HepG2 (cell line): ENCODE measurements around the gene RELL1. TPM values are rescaled to one million over a fixed set of nuclear protein-coding genes. Genes with fewer than 3 reads are reported as not detected.

ENCODE experiments used
- ATAC-seq: fragments of 200-7000 bp; cut with Tn5 transposase; 3 replicates; pipeline ENCODE4 v1.9.1; 2020; ENCODE audit warnings: mild to moderate bottlenecking, moderate library complexity
- BruUV-seq: library from RNA; stranded (reverse); fragments of 400-500 nt; replicated peaks from 2 replicates; lab custom pipeline; 2021; lab: Mats Ljungman, UMichigan
- CTCF ChIA-PET: fragments of 300-600 bp; formaldehyde crosslinking; extraction: SDS; loops from one replicate; lab custom pipeline; 2021; ENCODE audit warnings: low total read pairs, inconsistent platforms, low intra/inter-chr PET ratio; lab: Yijun Ruan, JAX
- POLR2A ChIA-PET: fragments of 350-600 bp; sonication (Branson Sonifier 250); formaldehyde crosslinking; loops from one replicate; lab custom pipeline; 2020; ENCODE audit warnings: antibody characterized with exemption, inconsistent platforms; lab: Yijun Ruan, JAX
- DNase-seq: peaks from one replicate; pipeline ENCODE4 v3.0.0-alpha.2; 2015; ENCODE audit warnings: low spot score
- FAIRE-seq: peaks from 3 replicates; lab custom pipeline; 2011; peaks lifted over from hg19 to GRCh38; lab: Jason Lieb, UNC
- H2AFZ ChIP-seq: one replicate; pipeline ENCODE4 v1.6.1; 2011; ENCODE audit warnings: low read length, inconsistent platforms
- H3K27ac ChIP-seq: fragments of 300-600 bp; 3 replicates; pipeline ENCODE4 v1.8.0; 2011; ENCODE audit warnings: mixed run types, mild to moderate bottlenecking, mixed read lengths, low read length, inconsistent platforms; ENCODE audit not compliant: insufficient read depth; ENCODE audit errors: extremely low read length
- H3K27me3 ChIP-seq, 2 experiments: fragments of 200-600 bp in 1 of 2; 2 replicates in 1 of 2; 3 replicates in 1 of 2; pipeline versions ENCODE4 v1.6.0 to v1.8.0; 2011; ENCODE audit warnings: low read length in 2 of 2, mild to moderate bottlenecking in 2 of 2, moderate library complexity in 2 of 2, inconsistent platforms in 1 of 2; ENCODE audit not compliant: insufficient read depth in 2 of 2, control insufficient read depth in 1 of 2
- H3K36me3 ChIP-seq, 2 experiments: fragments of 200-600 bp in 1 of 2; replicated peaks in 1 of 2; 2 replicates in 1 of 2; 3 replicates in 1 of 2; pipeline versions ENCODE4 v1.5.1 to v1.8.0; 2011; ENCODE audit warnings: low read length in 2 of 2, inconsistent platforms in 1 of 2; ENCODE audit not compliant: insufficient read depth in 2 of 2, control insufficient read depth in 1 of 2
- H3K4me1 ChIP-seq: 2 replicates; pipeline ENCODE4 v1.5.1; 2012; ENCODE audit warnings: low read length, inconsistent platforms; ENCODE audit not compliant: insufficient read depth
- H3K4me2 ChIP-seq: 2 replicates; pipeline ENCODE4 v1.6.0; 2011; ENCODE audit warnings: low read depth, low read length, inconsistent platforms
- H3K4me3 ChIP-seq, 3 experiments: fragments of 200-600 bp in 1 of 3; sonication (generic), shearing (Covaris generic) in 1 of 3; replicated peaks in 1 of 3; 2 replicates each; pipeline ENCODE4 v1.5.1; 2011 to 2016; ENCODE audit warnings: low read length in 3 of 3, inconsistent platforms in 2 of 3, low read depth in 2 of 3, mild to moderate bottlenecking in 2 of 3, control low read depth in 1 of 3, mixed read lengths in 1 of 3; ENCODE audit not compliant: insufficient read depth in 1 of 3
- H3K79me2 ChIP-seq: one replicate; pipeline ENCODE4 v1.6.1; 2011; ENCODE audit warnings: low read length, inconsistent platforms; ENCODE audit not compliant: insufficient read depth
- H3K9ac ChIP-seq: 2 replicates; pipeline ENCODE4 v1.6.0; 2011; ENCODE audit warnings: mild to moderate bottlenecking, low read depth, low read length, inconsistent platforms; ENCODE audit not compliant: insufficient read depth
- H3K9me3 ChIP-seq: 2 replicates; pipeline ENCODE4 v1.5.1; 2012; ENCODE audit warnings: mild to moderate bottlenecking, low read length
- H4K20me1 ChIP-seq: 2 replicates; pipeline ENCODE4 v1.6.0; 2011; ENCODE audit warnings: inconsistent platforms, mild to moderate bottlenecking, low read length, moderate library complexity; ENCODE audit not compliant: insufficient read depth
- HCFC1 ChIP-seq: fragments of 150-350 bp; IDR thresholded peaks from 2 replicates; pipeline ENCODE4 v1.6.1; 2014; ENCODE audit warnings: low read depth, low read length
- PRMT3 ChIP-seq: sonication (generic); formaldehyde crosslinking; IDR thresholded peaks from 2 replicates; pipeline ENCODE4 v1.8.1; 2022; ENCODE audit warnings: low read depth, mild to moderate bottlenecking, moderate library complexity, missing genetic modification reagents, borderline replicate concordance
- RNF219 ChIP-seq: sonication (generic); formaldehyde crosslinking; IDR thresholded peaks from 2 replicates; pipeline ENCODE4 v1.5.0; 2020; ENCODE audit warnings: mild to moderate bottlenecking, missing genetic modification reagents
- SP140L ChIP-seq: sonication (generic); formaldehyde crosslinking; IDR thresholded peaks from 2 replicates; pipeline ENCODE4 v1.4.0; 2020; ENCODE audit warnings: missing genetic modification reagents, borderline replicate concordance
- TFE3 ChIP-seq: IDR thresholded peaks from 2 replicates; pipeline ENCODE4 v1.6.1; 2016
- ZFP36 ChIP-seq: fragments of 150-350 bp; IDR thresholded peaks from 2 replicates; pipeline ENCODE4 v1.6.1; 2018; ENCODE audit warnings: borderline replicate concordance, low read length, low read depth; ENCODE audit not compliant: partially characterized antibody
- ZNF276 ChIP-seq: sonication (generic); formaldehyde crosslinking; IDR thresholded peaks from 2 replicates; pipeline ENCODE4 v1.4.0; 2020; ENCODE audit warnings: mild to moderate bottlenecking, low read depth, missing genetic modification reagents
- ZNF281 ChIP-seq: sonication (generic); formaldehyde crosslinking; IDR thresholded peaks from 2 replicates; pipeline ENCODE4 v1.4.0; 2020; ENCODE audit warnings: missing genetic modification reagents, borderline replicate concordance
- ZNF574 ChIP-seq: sonication (generic); formaldehyde crosslinking; IDR thresholded peaks from 2 replicates; pipeline ENCODE4 v1.4.0; 2020; ENCODE audit warnings: missing genetic modification reagents
- ZNF720 ChIP-seq: sonication (generic); formaldehyde crosslinking; IDR thresholded peaks from 2 replicates; pipeline ENCODE4 v1.4.0; 2020; ENCODE audit warnings: missing genetic modification reagents
- WGBS: methylation state at CpG from one replicate; pipeline ENCODE4 v1.1.6; 2017; ENCODE audit warnings: low lambda C conversion rate; 5-methylcytosine and 5-hydroxymethylcytosine counted together
- in situ Hi-C: cut with HindIII; loops from 2 replicates; pipeline ENCODE4 v1.10.0; 2017; ENCODE audit warnings: low pct_unique_long_range_greater_than_20kb; ENCODE audit not compliant: extremely low pct_ligation_motif_present
- intact Hi-C: fragments of 100-400 bp; cut with micrococcal nuclease; formaldehyde crosslinking; loops from one replicate; pipeline ENCODE4 v1.10.0; 2022; ENCODE audit not compliant: unreplicated experiment
- polyA plus RNA-seq, 8 experiments: library from polyadenylated mRNA; depleted of rRNA in 3 of 8; stranded (reverse) in 7 of 8; unstranded in 1 of 8; fragments of >200 nt; fragmentation: Illumina TruSeq in 4 of 8; extraction: Trizol in 4 of 8; gene quantifications; 2 replicates each; pipeline versions ENCODE4 v1.2.1 to v1.2.3, GENCODE V29; 2011 to 2016; ENCODE audit warnings: low read depth in 4 of 8, missing spikeins in 1 of 8, mixed read lengths in 1 of 8; ENCODE audit not compliant: insufficient read depth in 1 of 8
- total RNA-seq, 5 experiments: library from RNA; depleted of rRNA; stranded (reverse); fragments of >200 nt; fragmentation: Illumina TruSeq; extraction: Trizol; gene quantifications; 2 replicates each; pipeline ENCODE4 v1.2.3, GENCODE V29; 2016; ENCODE audit warnings: low read depth in 1 of 5

RELL1 gene
- total and polyA plus RNA-seq, 2 of the 13 experiments (the other 11 are each of a cell fraction or from before 2014, with no cell fraction given) = 8.4 to 58.4 TPM

GRCh38 chr4:37661772-37662171 is 24.4 kb downstream of the RELL1 start (continued):
- TF ChIP-seq RNF219 = no peak

GRCh38 chr4:37659696-37660095 is 26.5 kb downstream of the RELL1 start:
- intact Hi-C loops (no loop called here), in situ Hi-C loops (no loop called here)
- Histone ChIP-seq H2AFZ (no peak overlapping the region), H3K4me1 (peaks cover 71% of the 10 kb centered on the region), H4K20me1 (no peaks in the 10 kb centered on the region; the same call in 1 of the 2 replicates), H3K9me3 (peaks cover 6% of the 10 kb centered on the region; the same call in 1 of the 2 replicates), H3K79me2 (peaks cover 49% of the 10 kb centered on the region), H3K36me3 (peaks cover 0 to 5% of the 10 kb centered on the region in 2 experiments; a peak in 3 of 5 replicates), H3K4me2 (no peak overlapping the region), H3K9ac (no peak overlapping the region), H3K27me3 (no peaks in the 10 kb centered on the region), H3K27ac (no peak overlapping the region), H3K4me3 (no peak overlapping the region)
- FAIRE-seq (no peak), ATAC-seq (no peak), DNase-seq (no peak)
- POLR2A ChIA-PET = interaction anchor here (1.3 to 2.1 kb wide), 2 partner anchors 11 to 27 kb away, joined by 4 to 8 read pairs; partner anchors contain the start of gene RELL1
- 93% methylated on average over 3 of the region's 3 CpGs for WGBS
- BruUV-seq = no TSS peak
- CTCF ChIA-PET = no interaction called here
- no peak for TF ChIP-seq ZFP36
- TF ChIP-seq ZNF281 (CRISPR knock-in tag) = no peak
- no peak for TF ChIP-seq ZNF276 (CRISPR knock-in tag)
- no peak for TF ChIP-seq ZNF574 (CRISPR knock-in tag)
- no peak for TF ChIP-seq HCFC1
- no peak for TF ChIP-seq TFE3 (CRISPR knock-in tag)
- no peak for TF ChIP-seq PRMT3 (CRISPR knock-in tag)
- no peak for TF ChIP-seq ZNF720 (CRISPR knock-in tag)
- TF ChIP-seq SP140L (CRISPR knock-in tag) = no peak
